M059J (cell line): Measurements from ENCODE around the gene ASMTL. TPM values are rescaled to one million over a fixed set of nuclear protein-coding genes. Genes with fewer than 3 reads are reported as not detected.
A peak's percentile ranks its signal among the peaks of the same experiment; 100 is the strongest.
"Not testable (repeated sequence)": the region's sequence is repeated elsewhere in the genome, so short reads cannot be mapped to it uniquely, and the experiment has no call there.

Experiments
- DNase-seq: peaks from one replicate; pipeline ENCODE4 v3.0.0-alpha.2; 2012; ENCODE audit warnings: low read depth
- total RNA-seq: library from RNA; depleted of rRNA; stranded (reverse); fragments of >200 nt; shearing (Covaris generic); gene quantifications from 2 replicates; pipeline ENCODE4 v1.2.3, GENCODE V29; 2014

The ASMTL gene
- total RNA-seq, 1 experiment from 2014 or later = 7.2 TPM

DNA sequence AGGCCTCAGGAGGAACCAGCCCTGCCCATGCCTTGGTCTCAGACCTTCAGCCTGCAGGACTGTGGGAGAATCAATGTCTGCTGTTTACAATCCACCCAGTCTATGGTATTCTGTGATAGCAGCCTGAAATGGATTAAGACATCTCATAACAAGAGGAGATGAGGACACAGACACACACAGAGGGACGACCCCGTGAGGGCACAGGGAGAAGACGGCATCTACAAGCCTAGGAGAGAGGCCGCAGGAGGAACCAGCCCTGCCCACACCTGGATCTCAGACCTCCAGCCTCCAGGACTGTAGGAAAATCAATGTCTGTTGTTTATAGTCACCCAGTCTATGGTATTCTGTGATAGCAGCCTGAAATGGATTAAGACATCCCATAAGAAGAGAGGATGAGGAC is 64.1 kb downstream of the ASMTL start:
- DNase-seq = no peak

DNA sequence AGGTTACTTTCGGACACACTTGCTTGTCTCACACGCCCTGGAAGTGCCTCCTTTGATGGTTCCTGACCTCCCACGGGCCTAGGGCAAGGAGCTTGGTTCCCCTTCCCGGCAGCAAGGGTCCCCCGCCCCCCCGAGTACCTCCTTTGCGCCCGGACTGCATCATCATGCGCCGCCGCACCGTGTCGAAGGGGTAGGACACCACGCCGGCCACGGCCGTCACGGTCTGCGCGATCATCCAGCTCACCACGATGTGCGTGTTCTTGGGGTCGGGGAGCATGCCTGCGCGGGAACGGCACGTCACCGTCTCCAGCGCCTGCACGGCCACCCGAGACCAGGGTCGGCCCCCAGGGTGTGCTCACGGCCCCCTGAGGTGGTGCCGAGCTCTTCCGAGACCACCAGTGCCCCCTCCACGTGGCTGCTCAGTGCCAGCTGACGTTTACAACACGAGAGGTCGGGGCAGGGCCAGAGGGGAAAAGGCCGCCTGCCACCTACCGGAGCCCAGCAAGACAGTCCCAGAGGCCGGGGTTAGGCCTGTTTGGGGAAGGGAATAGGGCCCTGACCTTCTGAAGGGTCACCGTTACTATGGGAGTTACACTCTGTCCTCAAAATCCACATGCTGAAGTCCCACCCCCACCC is 65.5 kb downstream of the ASMTL start:
- DNase-seq = no peak

DNA sequence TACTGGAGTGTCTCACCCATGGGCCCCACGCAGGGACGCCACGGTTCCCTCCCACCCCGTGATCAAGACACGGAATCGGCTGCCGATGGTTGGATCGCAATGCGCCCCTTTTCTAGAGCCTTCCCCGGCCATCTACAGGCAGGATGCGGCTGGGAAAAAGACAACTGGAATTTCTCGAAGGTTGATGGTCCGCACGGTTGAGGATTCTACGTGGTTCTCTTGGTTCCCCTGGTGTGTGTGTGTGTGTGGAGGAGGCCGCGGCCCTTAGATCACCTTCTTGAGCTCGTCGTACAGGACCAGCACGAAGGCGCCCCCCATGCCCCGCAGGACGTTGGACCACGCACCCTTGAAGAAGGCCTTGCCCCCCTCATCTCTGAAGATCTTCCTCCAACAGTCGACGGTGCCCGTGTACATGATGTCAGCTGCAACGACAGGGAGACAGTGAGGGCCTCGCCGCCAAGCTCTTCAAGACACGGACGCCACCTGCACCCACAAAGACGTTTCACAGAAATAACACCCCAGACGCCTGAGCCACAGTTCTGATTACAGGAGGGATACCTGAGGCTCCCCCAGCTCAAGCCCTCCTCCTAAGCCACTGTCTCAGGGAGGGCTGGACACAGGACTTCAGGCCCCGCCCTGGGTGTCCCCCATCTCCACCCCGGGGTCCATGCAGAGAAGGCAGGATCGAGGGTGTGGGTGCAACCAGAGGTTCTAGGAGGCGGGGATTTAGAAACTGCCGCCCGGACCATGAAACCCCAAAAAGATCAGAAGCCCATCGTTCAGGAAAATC is 66.2 kb downstream of the ASMTL start:
- no peak for DNase-seq

DNA sequence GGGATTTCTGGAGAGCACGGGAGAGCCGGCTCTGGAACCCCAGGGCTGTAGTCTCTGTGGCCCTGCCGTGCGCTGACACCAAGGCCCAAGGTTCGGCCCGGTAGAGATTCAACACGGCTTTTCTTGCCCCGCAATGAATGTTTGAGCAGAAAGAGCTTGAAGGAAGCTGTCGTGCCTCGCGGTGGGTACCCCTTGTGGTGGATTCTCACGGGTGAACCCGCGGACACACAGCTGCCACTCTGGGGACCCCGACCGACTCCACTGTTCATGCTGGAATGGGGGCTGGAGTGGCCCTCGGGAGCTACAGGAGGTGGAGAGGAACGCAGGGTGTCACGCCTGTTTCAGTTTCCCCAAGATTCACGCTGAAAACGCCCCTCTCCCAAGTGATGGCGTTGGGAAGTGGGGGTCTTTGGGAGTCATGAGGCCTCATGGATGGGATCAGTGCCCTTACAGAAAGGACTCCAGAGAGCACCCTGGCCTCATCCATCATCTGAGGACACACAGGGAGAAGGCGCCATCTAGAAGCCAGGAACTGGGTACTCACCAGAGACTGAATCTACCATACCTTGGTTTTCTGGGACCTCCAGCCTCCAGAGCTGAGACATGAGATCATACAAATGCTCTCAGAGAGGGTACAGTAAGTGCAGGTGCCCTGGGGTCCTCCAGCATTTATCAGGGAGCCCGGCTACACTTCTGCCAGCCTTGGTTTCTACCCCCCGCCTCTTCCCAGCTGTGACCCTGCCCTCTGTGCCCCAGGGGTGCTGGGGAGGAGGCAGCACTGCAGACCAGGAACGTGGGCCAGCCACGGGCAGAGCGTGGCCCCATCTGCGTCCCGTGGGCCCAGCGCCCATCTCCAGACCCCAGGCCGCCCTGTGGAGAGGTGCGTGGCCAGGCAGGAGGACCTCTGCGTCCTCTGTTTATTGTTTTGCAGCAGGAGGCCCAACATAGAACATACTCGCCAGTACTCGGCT is 67.2 kb downstream of the ASMTL start:
- DNase-seq = no peak

DNA sequence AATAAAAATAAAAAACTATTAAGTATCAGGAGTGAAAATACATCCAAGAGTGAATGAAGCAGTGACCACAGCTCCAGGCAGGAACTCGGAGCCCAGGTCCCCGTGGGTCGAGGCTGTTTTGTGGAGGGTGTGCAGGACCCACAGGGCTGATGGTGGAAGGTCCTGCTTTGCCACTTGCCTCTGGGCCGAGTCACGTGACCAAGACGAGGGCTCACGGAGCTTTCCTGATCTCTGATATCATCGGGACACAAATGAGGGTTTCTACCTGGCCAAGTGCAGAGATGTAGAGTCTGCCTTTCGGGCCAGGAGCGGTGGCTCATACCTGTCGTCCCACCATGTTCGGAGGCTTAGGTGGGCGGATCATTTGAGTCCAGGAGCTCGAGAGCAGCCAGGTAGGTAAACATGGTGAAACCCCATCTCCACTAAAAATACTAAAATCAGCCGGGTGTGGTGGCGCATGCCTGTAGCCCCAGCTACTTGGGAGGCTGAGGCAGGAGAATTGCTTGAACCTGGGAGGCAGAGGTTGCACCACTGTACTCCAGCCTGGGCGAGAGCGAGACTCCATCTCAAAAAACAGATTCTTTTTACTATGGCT is 68.0 kb downstream of the ASMTL start:
- DNase-seq = no peak

DNA sequence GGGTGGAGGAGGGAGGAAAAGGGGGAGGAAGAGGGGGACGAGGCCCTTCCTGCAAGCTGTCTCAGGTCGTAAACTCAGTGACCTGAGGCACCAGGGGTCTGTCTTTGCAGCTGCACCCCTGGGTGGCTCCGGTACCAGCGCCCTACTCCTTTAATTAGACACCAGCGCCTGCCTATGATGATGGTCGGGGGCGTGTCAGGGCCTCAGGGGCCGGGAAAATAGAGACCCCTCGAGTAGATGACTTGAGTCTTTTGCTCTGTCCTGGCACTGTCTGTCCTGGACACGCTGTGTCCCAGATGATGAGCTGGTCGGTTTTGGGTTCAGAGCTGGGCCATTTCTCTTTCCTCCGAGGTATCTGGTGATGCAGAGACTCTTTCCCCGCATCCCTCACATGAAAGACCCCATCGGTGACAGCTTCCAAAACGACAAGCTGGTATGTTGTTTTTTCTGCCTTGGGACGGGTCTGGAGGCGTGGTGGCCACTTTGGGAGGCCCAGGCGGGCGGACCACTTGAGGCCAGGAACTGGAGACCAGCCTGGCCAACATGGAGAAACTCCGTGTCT is 72.0 kb downstream of the ASMTL start:
- DNase-seq = peak; percentile 22

DNA sequence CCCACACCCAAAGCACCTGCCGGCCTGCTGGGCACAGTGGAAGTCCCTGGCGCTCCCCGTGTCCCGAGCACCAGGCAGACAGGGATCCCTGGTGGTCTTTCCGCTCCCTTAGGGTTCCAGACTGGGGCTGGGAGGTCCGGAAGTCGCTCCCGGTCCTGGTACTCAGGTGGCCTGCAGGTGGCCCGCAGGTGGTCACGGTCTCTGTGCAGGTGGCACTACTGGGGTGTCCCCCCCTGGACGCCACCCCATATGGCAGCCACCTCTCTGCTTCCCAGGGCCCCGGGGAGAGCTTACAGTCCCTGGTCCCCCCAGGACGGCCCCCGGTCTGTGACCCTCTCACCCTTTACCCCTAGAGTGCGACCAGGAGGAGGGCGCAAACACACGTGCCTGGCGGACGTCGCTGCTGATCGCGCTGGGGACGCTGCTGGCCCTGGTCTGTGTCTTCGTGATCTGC is 74.4 kb downstream of the ASMTL start:
- no peak for DNase-seq

DNA sequence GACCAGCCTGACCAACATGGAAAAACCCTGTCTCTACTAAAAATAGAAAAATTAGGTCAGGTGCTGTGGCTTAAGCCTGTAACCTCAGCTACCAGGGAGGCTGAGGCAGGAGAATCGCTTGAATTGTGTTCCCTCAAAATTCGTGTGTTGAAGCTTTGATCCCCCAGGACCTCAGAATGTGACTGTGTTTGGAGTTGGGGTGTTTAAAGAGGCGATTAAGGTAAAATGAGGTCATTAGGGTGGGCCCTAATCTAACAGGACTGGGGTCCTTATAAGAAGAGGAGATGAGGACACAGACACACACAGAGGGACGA is 84.4 kb downstream of the ASMTL start:
- no peak for DNase-seq

DNA sequence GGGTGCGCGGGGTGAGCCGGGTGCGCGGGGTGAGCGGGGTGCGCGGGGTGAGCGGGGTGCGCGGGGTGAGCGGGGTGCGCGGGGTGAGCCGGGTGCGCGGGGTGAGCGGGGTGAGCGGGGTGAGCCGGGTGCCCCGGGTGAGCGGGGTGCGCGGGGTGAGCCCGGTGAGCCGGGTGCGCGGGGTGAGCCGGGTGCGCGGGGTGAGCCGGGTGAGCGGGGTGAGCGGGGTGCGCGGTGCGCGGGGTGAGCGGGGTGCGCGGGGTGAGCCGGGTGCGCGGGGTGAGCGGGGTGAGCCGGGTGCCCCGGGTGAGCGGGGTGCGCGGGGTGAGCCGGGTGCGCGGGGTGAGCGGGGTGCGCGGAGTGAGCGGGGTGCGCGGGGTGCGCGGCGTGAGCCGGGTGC is 86.3 kb downstream of the ASMTL start:
- DNase-seq = not testable (repeated sequence)

DNA sequence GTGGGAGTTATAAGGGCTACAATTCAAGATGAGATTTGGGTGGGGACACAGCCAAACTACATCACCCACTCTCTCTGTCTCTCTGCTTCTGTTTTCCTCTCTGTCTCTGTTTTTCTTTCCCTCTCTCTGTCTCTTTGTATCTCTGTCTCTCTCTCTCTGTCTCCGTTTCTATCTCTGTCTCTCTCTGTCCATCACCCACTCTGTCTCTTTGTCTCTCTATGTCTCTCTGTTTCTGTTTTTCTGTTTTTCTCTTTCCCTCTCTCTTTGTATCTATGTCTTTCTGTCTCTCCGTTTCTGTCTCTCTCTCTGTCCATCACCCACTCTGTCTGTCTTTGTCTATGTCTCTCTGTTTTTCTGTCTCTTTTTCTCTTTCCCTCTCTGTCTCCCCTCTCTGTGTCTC is 90.8 kb downstream of the ASMTL start:
- no peak for DNase-seq

DNA sequence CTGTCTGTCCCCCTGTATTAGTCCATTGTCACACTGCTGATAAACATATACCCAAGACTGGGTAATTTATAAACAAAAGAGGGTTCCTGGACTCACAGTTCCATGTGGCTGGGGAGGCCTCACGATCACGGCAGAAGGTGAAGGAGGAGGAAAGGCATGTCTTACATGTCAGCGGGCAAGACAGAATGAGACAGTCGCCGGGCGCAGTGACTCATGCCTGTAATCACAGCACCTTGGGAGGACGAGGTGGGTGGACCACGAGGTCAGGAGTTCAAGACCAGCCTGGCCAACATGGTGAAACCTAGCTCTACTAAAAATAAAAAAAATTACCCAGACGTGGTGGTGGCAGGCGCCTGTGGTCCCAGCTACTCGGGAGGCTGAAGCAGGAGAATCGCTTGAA is 91.4 kb downstream of the ASMTL start:
- DNase-seq = no peak

DNA sequence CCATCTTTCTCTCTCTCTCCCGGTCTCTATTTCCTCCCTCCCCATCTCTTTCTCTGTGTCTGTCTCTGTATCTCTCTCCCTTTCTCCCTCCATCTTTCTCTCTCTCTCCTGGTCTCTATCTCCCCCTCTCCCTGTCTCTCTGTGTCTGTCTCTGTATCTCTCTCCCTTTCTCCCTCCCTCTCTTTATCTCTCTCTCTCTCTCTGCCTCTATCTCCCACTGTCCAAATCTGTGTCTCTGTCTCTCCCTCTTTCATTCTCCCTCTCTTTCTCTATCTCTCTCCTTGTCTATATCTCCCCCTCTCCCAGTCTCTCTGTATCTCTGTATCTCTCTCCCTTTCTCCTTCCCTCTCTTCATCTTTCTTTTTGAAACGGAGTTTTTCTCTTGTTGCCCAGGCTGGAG is 92.5 kb downstream of the ASMTL start:
- no peak for DNase-seq

DNA sequence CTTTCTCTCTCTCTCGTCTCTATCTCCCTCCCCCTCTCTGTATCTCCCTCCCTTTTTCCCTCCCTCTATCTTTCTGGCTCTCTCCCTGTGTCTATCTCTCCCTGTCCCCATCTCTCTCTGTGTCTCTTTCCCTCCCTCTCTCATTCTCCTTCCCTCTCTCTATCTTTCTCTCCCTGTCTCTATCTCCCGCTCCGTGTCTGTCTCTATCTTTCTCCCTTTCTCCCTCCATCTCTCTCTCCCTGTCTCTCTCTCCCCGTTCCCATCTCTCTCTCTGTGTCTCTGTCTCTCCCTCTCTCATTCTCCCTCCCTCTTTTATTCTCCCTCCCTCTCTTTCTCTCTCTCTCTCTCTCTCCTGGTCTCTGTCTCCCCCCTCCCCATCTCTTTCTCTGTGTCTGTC is 93.2 kb downstream of the ASMTL start:
- no peak for DNase-seq

DNA sequence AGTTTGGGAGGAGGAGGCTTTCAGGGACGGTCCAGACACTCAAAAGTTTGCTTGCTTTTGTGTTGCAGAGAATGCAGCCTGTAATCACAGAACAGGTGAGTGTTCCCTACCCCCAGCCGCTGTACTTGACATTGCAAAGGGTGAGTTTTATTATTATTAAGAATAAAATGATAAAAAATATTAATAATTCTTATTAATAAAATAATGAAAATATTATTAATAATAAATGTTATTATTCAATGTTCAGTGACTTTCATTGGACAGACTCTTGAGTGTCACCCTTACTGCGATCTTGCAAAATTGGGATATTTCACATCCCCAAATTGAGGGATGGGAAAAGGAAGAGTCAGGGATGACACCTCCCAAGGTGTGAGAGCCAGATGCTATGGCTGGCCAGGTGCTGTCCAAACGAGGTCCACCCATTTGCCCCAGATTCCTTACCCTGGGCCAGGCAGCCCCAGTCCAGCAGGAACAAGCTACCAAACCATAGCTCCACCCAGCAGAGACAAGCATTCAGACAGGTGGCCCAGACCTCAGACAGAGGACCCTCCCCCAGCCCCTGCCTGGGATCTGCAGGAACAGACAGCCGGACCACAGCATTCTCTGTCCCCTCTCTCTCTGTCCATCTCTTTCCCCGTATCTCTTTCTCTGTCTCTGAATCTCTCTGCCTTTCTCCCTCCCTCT is 93.8 kb downstream of the ASMTL start:
- DNase-seq = no peak

DNA sequence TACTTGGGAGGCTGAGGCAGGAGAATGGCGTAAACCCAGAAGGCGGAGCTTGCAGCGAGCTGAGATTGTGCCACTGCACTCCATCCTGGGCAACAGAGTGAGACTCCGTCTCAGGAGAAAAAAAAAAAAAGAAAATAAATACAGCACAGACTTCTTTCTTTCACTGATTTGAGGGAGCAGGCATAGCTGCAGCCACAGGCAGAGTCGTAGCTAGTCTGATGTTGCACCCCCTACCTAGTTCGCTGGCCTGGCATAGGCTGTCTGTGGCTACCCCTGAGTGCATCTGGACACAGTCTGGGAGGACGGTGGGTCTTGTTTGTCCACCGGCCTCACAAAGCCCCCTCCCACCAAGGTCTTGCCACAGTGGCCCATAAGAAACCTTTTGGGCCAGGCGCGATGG is 94.7 kb downstream of the ASMTL start:
- no peak for DNase-seq

DNA sequence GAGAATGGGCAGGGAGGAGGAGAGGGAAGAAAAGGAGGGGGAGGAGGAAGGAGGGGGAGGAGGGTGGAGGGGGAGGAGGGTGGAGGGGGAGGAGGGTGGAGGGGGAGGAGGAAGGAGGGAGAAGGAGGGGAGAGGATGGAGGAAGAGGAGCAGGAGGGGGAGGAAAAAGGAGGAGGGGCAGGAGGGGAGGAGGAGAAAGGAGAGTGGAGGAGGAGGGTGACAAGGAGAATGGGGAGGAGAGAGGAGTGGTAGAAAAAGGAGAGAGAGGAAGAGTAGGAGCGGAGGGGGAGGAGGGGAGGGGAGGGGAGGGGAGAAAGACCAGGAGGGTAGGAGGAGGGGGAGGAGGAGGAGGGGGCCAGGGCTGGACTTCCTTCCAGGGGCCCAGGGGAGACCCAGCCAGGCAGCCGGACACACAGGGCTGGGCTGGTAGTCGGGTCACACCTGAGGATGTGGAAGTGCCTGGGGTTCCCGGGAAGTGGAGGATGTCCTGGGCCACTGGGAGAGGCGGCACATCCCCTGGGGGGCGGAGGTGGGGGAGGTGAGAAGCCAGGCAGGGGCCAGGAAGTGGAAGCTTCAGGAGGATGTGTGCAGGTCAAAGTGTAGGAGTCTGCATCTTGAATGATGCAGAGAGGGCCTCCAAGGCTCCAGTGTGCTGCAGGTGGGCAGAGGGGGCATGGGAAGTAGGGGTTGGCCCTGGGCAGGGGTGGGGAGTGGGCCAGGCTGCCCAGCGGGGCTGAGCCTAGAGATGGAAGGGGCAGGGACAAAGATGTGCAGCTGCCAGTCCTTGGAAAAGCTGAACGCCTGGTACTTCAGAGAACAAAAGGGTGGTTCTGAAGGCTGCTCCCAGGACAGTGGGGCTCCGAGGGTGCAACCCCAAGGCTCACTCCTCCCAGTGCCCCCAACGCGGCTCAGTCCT is 97.3 kb downstream of the ASMTL start:
- no peak for DNase-seq

DNA sequence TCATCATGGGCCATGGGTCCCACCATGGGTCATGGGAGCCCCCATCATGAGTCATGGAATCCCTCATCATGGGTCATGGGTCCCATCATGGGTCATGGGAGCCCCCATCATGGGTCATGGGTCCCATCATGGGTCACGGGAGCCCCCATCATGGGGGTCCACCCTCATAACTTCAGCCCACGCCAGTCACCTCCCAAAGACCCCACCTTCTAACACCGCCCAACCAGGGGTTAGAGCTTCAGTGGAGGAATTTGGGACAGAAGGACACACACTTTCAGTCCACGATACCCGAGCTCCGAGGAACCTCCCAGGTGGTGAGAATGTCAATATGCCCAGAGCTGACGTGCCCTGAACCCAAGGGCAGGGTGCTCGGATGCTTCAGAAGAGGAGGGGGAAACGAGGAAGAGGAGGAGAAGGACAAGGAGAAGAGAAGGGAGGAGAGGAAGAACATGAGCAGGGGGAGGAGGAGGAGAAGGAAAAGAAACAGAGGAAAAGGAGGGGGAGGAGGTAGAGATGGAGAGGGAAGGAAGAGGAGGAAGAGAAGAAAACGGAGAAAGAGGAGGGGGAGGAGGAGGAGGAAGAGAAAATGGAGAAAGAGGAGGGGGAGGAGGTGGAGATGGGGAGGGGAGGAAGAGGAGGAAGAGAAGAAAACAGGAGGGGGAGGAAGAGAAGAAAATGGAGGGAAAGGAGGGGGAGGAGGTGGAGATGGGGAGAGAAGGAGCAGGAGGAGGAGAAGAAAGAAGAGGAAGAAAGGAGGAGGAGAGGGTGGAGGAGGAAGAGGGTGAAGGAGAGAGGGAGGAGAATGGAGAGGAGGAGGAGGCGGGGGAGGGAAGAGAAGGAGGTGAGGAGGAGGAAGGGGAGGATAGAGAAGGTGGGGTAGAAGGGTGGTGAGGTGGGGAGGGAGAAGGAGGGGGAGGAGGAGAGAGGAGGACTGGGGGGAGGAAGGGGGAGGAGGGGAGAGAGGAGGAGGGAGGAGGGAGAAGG is 98.4 kb downstream of the ASMTL start:
- no peak for DNase-seq
